ENCODE results near the gene XXYLT1. TPM values are rescaled to one million over a fixed set of nuclear protein-coding genes. Genes with fewer than 3 reads are reported as not detected.

Gene XXYLT1
- total and polyA plus RNA-seq, 10 of the 15 experiments (the other 5 are each of a cell fraction or from before 2014, with no cell fraction given) = 1.2 to 14.2 (median 9.3) TPM

GRCh38 chr3:195209083-195209846, 61.7 kb downstream of the XXYLT1 start:
- ChIA-PET CTCF (interaction anchor here (1.0 to 2.3 kb wide), 6 partner anchors 41 to 538 kb away, joined by 3 to 7 read pairs (median 4); partner anchors contain the start of gene LSG1), RAD21 (ENCODE audit: unreplicated experiment) (interaction anchor here (0.8 to 4.0 kb wide), 9 partner anchors 42 to 95 kb away, joined by 3 to 42 read pairs (median 5); partner anchors contain the start of gene XXYLT1), POLR2A (interaction anchor here (1.3 to 3.2 kb wide), 5 partner anchors 40 to 79 kb away, joined by 7 to 28 read pairs (median 8); no protein-coding TSS in a partner anchor), SMC1A (ENCODE audit: uncharacterized antibody, unreplicated experiment) (interaction anchor here (0.6 to 6.5 kb wide), 12 partner anchors 13 to 84 kb away, joined by 3 to 62 read pairs (median 6); partner anchors contain the start of gene XXYLT1)
- Histone ChIP-seq H3K9me3 (replicated peaks; ENCODE audit: control insufficient read depth, insufficient read depth, low read length) (peaks cover 1% of the 10 kb centered on the region; the same call in 2 of the 3 replicates), H3K36me3 (ENCODE audit: control insufficient read depth in 2 of 2, insufficient read depth in 2 of 2, low read length in 1 of 2) (peaks cover 1 to 4% of the 10 kb centered on the region in 2 experiments; a peak in 1 of 4 replicates), H3K4me1 (ENCODE audit: control insufficient read depth, insufficient read depth, low read length) (peaks cover 40% of the 10 kb centered on the region), H3K4me3 (peak overlapping the region; percentile 7; the same call in 1 of the 2 replicates), H2AFZ (ENCODE audit: control insufficient read depth, low read depth, low read length) (no peak overlapping the region), H3K79me2 (ENCODE audit: control insufficient read depth, insufficient read depth, low read length) (no peaks in the 10 kb centered on the region; the same call in none of the 2 replicates), H4K20me1 (ENCODE audit: control insufficient read depth, insufficient read depth) (no peaks in the 10 kb centered on the region), H3K9ac (ENCODE audit: control insufficient read depth, insufficient read depth, low read length) (0 out of 2 replicates have a peak overlapping the region, but pooled peaks have one; percentile 9), H3K4me2 (ENCODE audit: control insufficient read depth, insufficient read depth) (peak overlapping the region; percentile 28), H3K27me3 (replicated peaks in 1 of 2; ENCODE audit: control insufficient read depth in 2 of 2, insufficient read depth in 2 of 2, low read length in 1 of 2) (no peaks in the 10 kb centered on the region), H3K27ac (ENCODE audit: control insufficient read depth, insufficient read depth) (peak overlapping the region; percentile 22)
- 95% methylated on average over 29 of the region's 29 CpGs for WGBS (ENCODE audit: insufficient coverage, insufficient replicate concordance, low lambda C conversion rate, missing lambda C conversion rate)
- BruUV-seq (replicated peaks) = no TSS peak
- DNase-seq (ENCODE audit: low read depth, low spot score) (no peak), FAIRE-seq (no peak), ATAC-seq (no peak)
- intact Hi-C loops (cut with micrococcal nuclease; ENCODE audit: unreplicated experiment) (no loop called here), in situ Hi-C loops (cut with MboI) (no loop called here)
- TF ChIP-seq JUND (IDR thresholded peaks at IDR 0.05; ENCODE audit: low read depth, low read length) = no peak

- intact Hi-C loops (cut with micrococcal nuclease; ENCODE audit: unreplicated experiment) (loop anchor here (1.0 kb wide), 1 partner anchor 79 kb away; no protein-coding TSS in a partner anchor), in situ Hi-C loops (cut with MboI) (no loop called here)
- Histone ChIP-seq H3K4me1 (ENCODE audit: control insufficient read depth, insufficient read depth, low read length) (peaks cover 43% of the 10 kb centered on the region), H3K4me2 (ENCODE audit: control insufficient read depth, insufficient read depth) (peak overlapping the region; percentile 28), H3K79me2 (ENCODE audit: control insufficient read depth, insufficient read depth, low read length) (no peaks in the 10 kb centered on the region; the same call in none of the 2 replicates), H4K20me1 (ENCODE audit: control insufficient read depth, insufficient read depth) (no peaks in the 10 kb centered on the region), H3K9me3 (replicated peaks; ENCODE audit: control insufficient read depth, insufficient read depth, low read length) (peaks cover 1% of the 10 kb centered on the region; the same call in 1 of the 3 replicates), H3K4me3 (peak overlapping the region; percentile 7; the same call in 1 of the 2 replicates), H3K27ac (ENCODE audit: control insufficient read depth, insufficient read depth) (peak overlapping the region; percentile 22), H2AFZ (ENCODE audit: control insufficient read depth, low read depth, low read length) (peak overlapping the region; percentile 1; the same call in 1 of the 2 replicates), H3K36me3 (ENCODE audit: control insufficient read depth in 2 of 2, insufficient read depth in 2 of 2, low read length in 1 of 2) (peaks cover 1 to 4% of the 10 kb centered on the region in 2 experiments; a peak in 1 of 4 replicates), H3K9ac (ENCODE audit: control insufficient read depth, insufficient read depth, low read length) (0 out of 2 replicates have a peak overlapping the region, but pooled peaks have one; percentile 9), H3K27me3 (replicated peaks in 1 of 2; ENCODE audit: control insufficient read depth in 2 of 2, insufficient read depth in 2 of 2, low read length in 1 of 2) (no peaks in the 10 kb centered on the region)
- ChIA-PET SMC1A (ENCODE audit: uncharacterized antibody, unreplicated experiment) (interaction anchor here (0.6 to 6.5 kb wide), 14 partner anchors 13 to 83 kb away, joined by 3 to 62 read pairs (median 5); partner anchors contain the start of gene XXYLT1), POLR2A (interaction anchor here (1.1 to 3.2 kb wide), 7 partner anchors 13 to 79 kb away, joined by 3 to 28 read pairs (median 8); no protein-coding TSS in a partner anchor), CTCF (interaction anchor here (0.5 to 2.3 kb wide), 8 partner anchors 42 to 537 kb away, joined by 3 to 7 read pairs (median 4); partner anchors contain the start of gene LSG1), RAD21 (ENCODE audit: unreplicated experiment) (interaction anchor here (0.8 to 4.0 kb wide), 11 partner anchors 43 to 526 kb away, joined by 3 to 42 read pairs (median 5); partner anchors contain the start of gene XXYLT1)
- no peak for DNase-seq (ENCODE audit: low read depth, low spot score)
- no peak for TF ChIP-seq CHD4 (IDR thresholded peaks at IDR 0.05)
- no peak for FAIRE-seq
- ATAC-seq = no peak
- WGBS (ENCODE audit: insufficient coverage, insufficient replicate concordance, low lambda C conversion rate, missing lambda C conversion rate) = 10% methylated on average over 7 of the region's 7 CpGs
- no TSS peak for BruUV-seq (replicated peaks)
Observed at GRCh38 chr3:195208631-195209030, 62.3 kb downstream of the XXYLT1 start.
